SK-N-MC (cell line): ENCODE data around the gene USP22.

Experiments used
- DNase-seq: peaks from one replicate; pipeline ENCODE4 v3.0.0-alpha.2; 2011; ENCODE audit warnings: low read depth, low spot score
- H3K27ac ChIP-seq: fragments of 200-600 bp; sonication (generic); 2 replicates; pipeline ENCODE4 v1.5.1; 2016; ENCODE audit warnings: mixed run types
- H3K36me3 ChIP-seq: fragments of 200-600 bp; sonication (generic); 2 replicates; pipeline ENCODE4 v1.6.1; 2017; ENCODE audit warnings: antibody characterized with exemption, low read length, mixed read lengths; ENCODE audit not compliant: insufficient read depth
- H3K4me3 ChIP-seq: fragments of 200-600 bp; sonication (generic); 2 replicates; pipeline ENCODE4 v1.5.1; 2016
- H3K9ac ChIP-seq: fragments of 200-600 bp; sonication (generic); 2 replicates; pipeline ENCODE4 v1.8.0; 2017; ENCODE audit warnings: mixed run types, mixed read lengths; ENCODE audit not compliant: insufficient read length
- H3K9me3 ChIP-seq: fragments of 200-600 bp; sonication (generic); 2 replicates; pipeline ENCODE4 v1.6.1; 2017; ENCODE audit warnings: low read depth, mild to moderate bottlenecking, antibody characterized with exemption, low read length, moderate library complexity, mixed read lengths
- EZH2 ChIP-seq: fragments of 200-600 bp; sonication (generic); IDR thresholded peaks from one replicate; pipeline ENCODE4 v1.6.1; 2017; ENCODE audit warnings: antibody characterized with exemption
- FOXP2 ChIP-seq: optimal IDR thresholded peaks from 2 replicates; pipeline ENCODE3; 2011; ENCODE audit warnings: mild to moderate bottlenecking, moderate library complexity; ENCODE audit not compliant: insufficient read depth; ENCODE audit errors: extremely low read length, control extremely low read depth
- POLR2AphosphoS5 ChIP-seq: IDR thresholded peaks from 2 replicates; pipeline ENCODE4 v1.6.1; 2012; ENCODE audit warnings: mild to moderate bottlenecking, low read depth, low read length, borderline replicate concordance

The USP22 gene

DNA sequence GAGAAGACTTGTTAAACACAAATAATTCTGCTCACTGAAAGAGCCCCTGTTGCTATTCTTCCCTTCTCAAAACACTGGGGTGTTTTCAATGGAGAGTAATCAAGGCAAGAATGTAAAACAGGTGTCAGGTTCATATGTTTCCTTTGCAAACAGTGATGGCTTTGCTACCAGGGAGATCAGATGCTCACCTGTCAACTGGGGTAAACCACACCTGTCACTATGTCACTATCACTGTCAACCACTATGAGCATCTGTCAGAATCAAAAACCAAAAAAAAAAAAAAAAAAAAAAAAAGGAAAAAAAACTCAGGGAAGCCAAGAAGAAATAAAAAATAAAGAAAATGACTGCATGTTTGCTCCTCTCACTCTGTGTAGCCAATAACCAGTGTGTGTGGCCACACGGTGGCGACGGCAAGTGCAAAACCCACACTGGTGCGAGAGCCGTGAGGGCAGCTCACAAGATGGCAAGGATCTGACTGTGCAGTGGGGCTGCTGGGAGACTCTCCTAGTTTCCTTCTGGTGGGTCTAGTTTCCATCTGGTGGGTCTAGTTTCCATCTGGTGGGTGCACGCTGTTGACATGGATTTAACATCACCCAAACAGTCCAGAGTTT, 22.7 kb downstream of the USP22 start:
- TF ChIP-seq EZH2 (no peak), FOXP2 (no peak), POLR2AphosphoS5 (no peak)
- peaks cover 92% of the 10 kb centered on the region for H3K36me3 ChIP-seq
- no peak for DNase-seq

DNA sequence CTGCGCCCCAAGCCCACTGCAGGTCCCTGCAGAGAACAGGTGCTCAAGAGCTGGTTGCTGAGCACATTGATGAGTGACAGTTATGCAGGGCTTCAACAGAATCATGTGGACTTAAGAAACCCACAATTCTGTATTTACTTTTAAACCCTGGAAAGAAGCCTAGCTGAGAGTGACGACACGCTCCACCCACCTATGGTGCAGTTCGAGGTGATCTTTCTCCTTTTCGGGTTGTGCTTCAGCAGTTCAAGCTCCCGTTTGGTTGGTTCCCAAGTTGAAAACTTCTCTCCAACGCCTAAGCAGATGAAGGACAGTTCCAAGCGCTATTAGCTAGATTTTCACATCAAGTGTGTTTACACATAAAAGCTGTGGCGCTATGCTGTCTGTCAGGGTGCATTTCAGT, 23.9 kb downstream of the USP22 start:
- peaks cover 92% of the 10 kb centered on the region for H3K36me3 ChIP-seq
- H3K4me3 ChIP-seq: no peak overlapping the region
- no peak for TF ChIP-seq FOXP2
- TF ChIP-seq EZH2: no peak
- TF ChIP-seq POLR2AphosphoS5: no peak
- H3K27ac ChIP-seq: no peak overlapping the region
- no peak overlapping the region for H3K9ac ChIP-seq
- H3K9me3 ChIP-seq: no peaks in the 10 kb centered on the region
- DNase-seq: no peak

More for the DNA sequence above, 22.7 kb downstream of the USP22 start:
- Histone ChIP-seq H3K9ac (no peak overlapping the region), H3K9me3 (no peaks in the 10 kb centered on the region), H3K27ac (no peak overlapping the region), H3K4me3 (no peak overlapping the region)

DNA sequence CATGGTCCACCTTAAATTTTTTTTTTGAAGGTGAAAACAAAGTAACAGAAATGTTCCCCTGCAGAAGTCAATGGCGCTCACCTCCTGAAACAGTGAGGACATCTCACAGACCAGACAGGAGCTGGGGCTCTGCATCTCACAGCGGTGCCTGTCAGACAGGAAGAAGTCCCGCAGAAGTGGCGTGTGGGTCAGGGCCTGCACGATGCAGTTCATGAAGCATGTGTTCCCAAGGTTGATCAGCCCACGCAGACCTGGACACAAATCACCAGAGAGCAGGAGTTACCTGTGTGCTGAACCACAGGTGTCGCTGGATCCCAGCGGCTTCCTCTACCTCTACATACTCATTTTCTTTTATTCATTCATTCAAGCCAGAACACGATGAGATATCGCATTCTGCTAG, 24.9 kb downstream of the USP22 start:
- Histone ChIP-seq H3K4me3 (no peak overlapping the region), H3K36me3 (peaks cover 90% of the 10 kb centered on the region), H3K9ac (no peak overlapping the region), H3K27ac (no peak overlapping the region), H3K9me3 (no peaks in the 10 kb centered on the region)
- no peak for DNase-seq
- TF ChIP-seq EZH2: no peak
- no peak for TF ChIP-seq POLR2AphosphoS5
- no peak for TF ChIP-seq FOXP2

DNA sequence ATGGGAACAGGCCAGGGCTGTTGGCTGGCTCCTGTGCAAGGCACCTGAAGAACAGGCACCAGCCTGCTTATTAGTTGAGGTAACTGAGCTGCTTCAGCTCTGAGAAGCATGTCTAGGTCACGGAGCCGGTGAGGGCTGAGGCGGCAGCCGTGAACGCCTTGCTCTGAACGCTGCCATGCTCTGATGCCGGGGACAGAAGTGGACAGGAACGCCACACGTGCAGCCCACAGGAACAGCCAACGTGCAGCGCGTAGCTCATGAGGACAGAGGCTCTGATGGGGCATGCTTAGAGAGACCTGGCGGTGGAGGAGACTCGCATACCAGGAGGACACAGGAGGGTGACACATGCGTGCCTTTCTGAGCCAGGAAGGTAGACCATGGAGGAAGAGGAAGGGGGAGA, 25.6 kb downstream of the USP22 start:
- Histone ChIP-seq H3K27ac (no peak overlapping the region), H3K9me3 (no peaks in the 10 kb centered on the region), H3K36me3 (peaks cover 93% of the 10 kb centered on the region), H3K9ac (no peak overlapping the region), H3K4me3 (no peak overlapping the region)
- TF ChIP-seq EZH2: no peak
- no peak for TF ChIP-seq FOXP2
- DNase-seq: no peak

DNA sequence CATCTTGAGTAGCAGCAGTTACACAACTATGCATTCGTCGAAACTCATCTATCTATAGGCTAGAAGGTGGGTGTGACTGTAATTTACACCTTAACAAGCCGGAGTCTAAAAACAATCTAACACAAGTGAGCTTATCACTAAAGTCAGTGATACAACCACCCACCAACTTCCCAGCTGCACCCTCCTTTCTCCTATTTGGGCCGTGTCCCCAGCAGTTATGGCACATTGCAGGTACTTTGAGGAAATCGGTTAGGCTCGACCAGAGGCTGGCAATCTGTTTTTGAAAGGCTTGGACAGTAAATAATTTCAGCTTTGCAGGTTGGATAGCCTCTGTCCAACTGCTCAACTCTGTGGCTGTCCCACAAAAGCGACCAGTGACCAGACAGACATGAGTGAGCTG, 26.0 kb downstream of the USP22 start:
- Histone ChIP-seq H3K9ac (no peak overlapping the region), H3K9me3 (no peaks in the 10 kb centered on the region), H3K27ac (no peak overlapping the region), H3K4me3 (no peak overlapping the region), H3K36me3 (peaks cover 97% of the 10 kb centered on the region)
- no peak for DNase-seq
- TF ChIP-seq POLR2AphosphoS5 (no peak), FOXP2 (no peak), EZH2 (no peak)

DNA sequence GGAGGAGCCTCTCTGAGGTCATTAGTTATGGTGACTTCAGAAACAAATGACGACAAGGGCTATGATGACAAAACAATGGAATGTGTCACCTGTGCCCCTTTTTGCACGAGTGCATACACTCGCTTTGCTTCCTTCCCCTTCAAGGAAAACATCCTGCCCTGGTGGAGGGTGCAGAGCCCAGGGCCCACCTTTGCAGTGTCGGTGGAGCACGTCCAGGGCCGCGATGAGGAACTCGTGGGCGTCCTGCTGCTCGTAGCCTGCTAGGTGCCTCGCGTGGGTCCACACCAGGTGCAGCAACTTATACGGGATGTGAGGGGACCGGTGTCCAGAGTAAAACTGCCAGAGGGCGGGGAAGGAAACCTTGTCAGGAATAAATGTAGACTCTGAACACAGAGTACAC, 27.2 kb downstream of the USP22 start:
- Histone ChIP-seq H3K9me3 (no peaks in the 10 kb centered on the region), H3K4me3 (no peak overlapping the region), H3K9ac (no peak overlapping the region), H3K36me3 (peaks cover 97% of the 10 kb centered on the region), H3K27ac (no peak overlapping the region)
- TF ChIP-seq POLR2AphosphoS5 (no peak), EZH2 (no peak), FOXP2 (no peak)
- DNase-seq: no peak

DNA sequence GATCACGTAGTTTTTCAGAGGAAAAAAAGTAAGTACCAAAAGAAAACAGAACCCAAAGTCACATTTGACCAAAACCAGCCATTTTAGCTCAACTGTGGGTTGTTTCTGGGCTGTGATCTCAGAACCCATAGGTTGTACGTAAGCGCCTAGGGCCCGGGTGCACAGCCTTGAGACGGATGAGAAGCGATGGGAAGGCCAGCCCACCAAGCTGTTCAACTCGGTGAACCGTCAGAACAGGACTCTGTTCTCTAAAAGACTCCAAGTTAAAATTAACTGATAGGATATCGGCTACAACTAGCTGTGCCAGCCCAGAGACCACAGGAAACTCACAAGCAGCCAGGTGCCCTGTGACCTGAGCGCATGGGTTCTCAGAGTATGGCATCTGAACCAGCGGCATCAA, 28.3 kb downstream of the USP22 start:
- 0 out of 2 replicates have a peak overlapping the region, but pooled peaks have one; percentile 36 for H3K27ac ChIP-seq
- H3K4me3 ChIP-seq: no peak overlapping the region
- peaks cover 95% of the 10 kb centered on the region for H3K36me3 ChIP-seq
- no peaks in the 10 kb centered on the region for H3K9me3 ChIP-seq
- no peak overlapping the region for H3K9ac ChIP-seq
- DNase-seq: no peak
- TF ChIP-seq EZH2 (no peak), FOXP2 (no peak), POLR2AphosphoS5 (no peak)

DNA sequence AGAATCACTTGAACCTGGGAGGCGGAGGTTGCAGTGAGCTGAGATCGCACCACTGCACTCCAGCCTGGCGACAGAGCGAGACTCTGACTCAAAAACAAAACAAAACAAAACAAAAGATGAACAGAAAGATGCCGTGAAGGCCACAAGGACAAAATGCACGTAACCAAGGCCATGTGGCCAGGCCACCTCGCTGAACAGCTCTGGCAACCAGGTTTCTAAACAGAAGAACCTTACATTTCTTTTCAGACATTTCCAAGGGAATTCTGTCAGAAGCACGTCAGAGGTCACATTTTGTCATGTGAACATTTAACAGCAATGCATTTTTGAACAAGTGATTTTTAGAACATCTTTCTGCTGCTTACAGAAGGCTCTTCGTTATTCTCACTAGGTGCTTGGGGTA, 28.8 kb downstream of the USP22 start:
- TF ChIP-seq EZH2 (no peak), FOXP2 (no peak), POLR2AphosphoS5 (no peak)
- H3K4me3 ChIP-seq: no peak overlapping the region
- H3K36me3 ChIP-seq: peaks cover 95% of the 10 kb centered on the region
- no peak for DNase-seq
- no peak overlapping the region for H3K27ac ChIP-seq
- no peaks in the 10 kb centered on the region for H3K9me3 ChIP-seq
- no peak overlapping the region for H3K9ac ChIP-seq

DNA sequence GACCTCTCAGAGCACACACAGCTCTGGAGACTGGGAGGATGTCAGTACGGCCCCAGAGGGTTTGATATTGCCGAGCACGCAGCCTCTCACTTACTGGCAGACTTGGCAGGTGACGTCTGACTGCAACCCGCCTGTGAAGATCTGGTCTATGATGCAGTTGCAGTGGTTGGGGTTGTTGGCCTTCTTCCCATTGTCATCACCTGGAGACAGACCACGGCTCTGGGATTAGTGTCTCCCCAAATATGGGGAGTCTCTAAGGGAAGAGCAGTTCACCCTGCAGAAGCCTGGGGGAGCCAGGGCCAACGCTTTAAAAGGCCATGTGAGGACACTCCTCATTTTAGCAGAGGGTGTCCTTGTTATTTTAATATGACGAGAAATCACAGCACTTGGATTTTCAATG, 30.1 kb downstream of the USP22 start:
- Histone ChIP-seq H3K9ac (no peak overlapping the region), H3K36me3 (peaks cover 95% of the 10 kb centered on the region), H3K27ac (no peak overlapping the region), H3K4me3 (no peak overlapping the region), H3K9me3 (no peaks in the 10 kb centered on the region)
- TF ChIP-seq FOXP2: no peak
- no peak for TF ChIP-seq EZH2
- TF ChIP-seq POLR2AphosphoS5: no peak
- DNase-seq: no peak
